ENCODE data around the gene CAV2. TPM values are rescaled to one million over a fixed set of nuclear protein-coding genes. Genes with fewer than 3 reads are reported as not detected.

The CAV2 gene
- total and polyA plus RNA-seq, 9 of the 15 experiments (the other 6 are each of a cell fraction or from before 2014, with no cell fraction given), result 16.1 to 137 (median 38.3) TPM

GRCh38 chr7:116511552-116512519 lies 12.3 kb downstream of the CAV2 start (continued):
- TF ChIP-seq TSHZ1 (CRISPR knock-in tag; IDR thresholded peaks at IDR 0.05) (0 out of 2 replicates have a peak, but pooled peaks have one; percentile 22), HMG20A (CRISPR knock-in tag; conservative IDR thresholded peaks at IDR 0.05) (no peak), XRCC5 (IDR thresholded peaks at IDR 0.05; ENCODE audit: low read depth, low read length) (0 out of 2 replicates have a peak, but pooled peaks have one; percentile 39), ZBTB26 (CRISPR knock-in tag; IDR thresholded peaks at IDR 0.05) (no peak; the same call in 1 of the 2 replicates), ERF (CRISPR knock-in tag; IDR thresholded peaks at IDR 0.05) (peak; percentile 68; the same call in 1 of the 2 replicates), WHSC1 (IDR thresholded peaks at IDR 0.05; ENCODE audit: low read length) (no peak), ETV1 (tag; conservative IDR thresholded peaks at IDR 0.05; ENCODE audit: low read depth) (peak; percentile 10), ZNF311 (CRISPR knock-in tag; IDR thresholded peaks at IDR 0.05) (peak; percentile 78; the same call in 1 of the 2 replicates), ZNF232 (CRISPR knock-in tag; IDR thresholded peaks at IDR 0.05) (no peak), PRDM10 (IDR thresholded peaks at IDR 0.05; ENCODE audit: partially characterized antibody) (no peak), CEBPG (CRISPR knock-in tag; IDR thresholded peaks at IDR 0.05) (no peak), CEBPG (tag; conservative IDR thresholded peaks at IDR 0.05 in 1 of 2, IDR thresholded peaks at IDR 0.05 in 1 of 2) (peak in 1 of 2 experiments; percentile 22; a peak in 2 of 4 replicates), L3MBTL2 (IDR thresholded peaks at IDR 0.05) (peak; percentile 96), ARID1B (IDR thresholded peaks at IDR 0.05) (peak; percentile 10; the same call in 1 of the 2 replicates)

Measured in K562 (cell line).